ENCODE data around the gene IL22. TPM values are rescaled to one million over a fixed set of nuclear protein-coding genes. Genes with fewer than 3 reads are reported as not detected.

The IL22 gene
- total and polyA plus RNA-seq, 2 of the 8 experiments (the other 6 are each of a cell fraction or from before 2014, with no cell fraction given): not detected

GRCh38 chr12:68297929-68298328 is 44.5 kb upstream of the IL22 start:
- H3K23me2 ChIP-seq (ENCODE audit: low read depth, low read length): no peaks in the 10 kb centered on the region
- no peak overlapping the region for H3K18ac ChIP-seq (ENCODE audit: extremely low read depth, low read length)
- no peaks in the 10 kb centered on the region for H3K36me3 ChIP-seq (ENCODE audit: control insufficient read depth in 2 of 4, insufficient read depth in 4 of 4, low read length in 3 of 4)
- H3K79me2 ChIP-seq (ENCODE audit: control insufficient read depth in 1 of 2, insufficient read depth in 2 of 2, low read length in 2 of 2): no peaks in the 10 kb centered on the region
- H2AK5ac ChIP-seq (ENCODE audit: low read depth, low read length): no peak overlapping the region
- no peak overlapping the region for H3K4me2 ChIP-seq (ENCODE audit: insufficient read depth in 1 of 2, low read depth in 2 of 2, low read length in 2 of 2)
- DNase-seq (ENCODE audit: low read depth in 1 of 2, low spot score in 2 of 2) (no peak), FAIRE-seq (no peak)
- no peak overlapping the region for H3K14ac ChIP-seq (ENCODE audit: insufficient read length)
- no peak overlapping the region for H2BK5ac ChIP-seq (ENCODE audit: low read depth, low read length)
- H3K27me3 ChIP-seq (replicated peaks in 1 of 4; ENCODE audit: control insufficient read depth in 3 of 4, extremely low read depth in 1 of 4, insufficient read depth in 3 of 4, low read length in 3 of 4): peaks cover 0 to 1% (median 0%) of the 10 kb centered on the region in 4 experiments; a peak in 1 of 7 replicates
- POLR2A ChIA-PET (ENCODE audit: partially characterized antibody): no interaction called here
- H3K27ac ChIP-seq (ENCODE audit: low read depth, low read length): no peak overlapping the region
- H2AFZ ChIP-seq (ENCODE audit: low read length): no peak overlapping the region
- H2BK120ac ChIP-seq (replicated peaks; ENCODE audit: low read depth, low read length): no peak overlapping the region
- WGBS, 2 experiments (ENCODE audit: extremely low coverage in 1 of 2, insufficient coverage in 1 of 2, insufficient read length in 1 of 2, insufficient replicate concordance in 2 of 2, low coverage in 1 of 2, low lambda C conversion rate in 2 of 2, missing lambda C conversion rate in 1 of 2): 94% methylated on average over 4 of the region's 4 CpGs; no CpG with 5 or more reads in 1 of the 2 experiments
- H2BK12ac ChIP-seq (ENCODE audit: low read depth, low read length): no peak overlapping the region
- no peak overlapping the region for H4K91ac ChIP-seq (replicated peaks; ENCODE audit: insufficient read length, low read length)
- no peak overlapping the region for H2BK20ac ChIP-seq (ENCODE audit: low read length)
- H3K23ac ChIP-seq (ENCODE audit: insufficient read length): no peak overlapping the region
- no peaks in the 10 kb centered on the region for H3K9me3 ChIP-seq (ENCODE audit: insufficient read depth in 2 of 2, low read depth in 1 of 2, low read length in 1 of 2)
- H4K8ac ChIP-seq (ENCODE audit: extremely low read depth, insufficient read depth, low read length): no peak overlapping the region
- no peak overlapping the region for H2BK15ac ChIP-seq (ENCODE audit: low read length)
- no peak overlapping the region for H4K5ac ChIP-seq (ENCODE audit: insufficient read length, low read depth, low read length)
- H3K4me1 ChIP-seq (replicated peaks in 1 of 4; ENCODE audit: control insufficient read depth in 3 of 4, insufficient read depth in 4 of 4, low read length in 3 of 4): no peaks in the 10 kb centered on the region
- no peak overlapping the region for H3K4ac ChIP-seq (replicated peaks; ENCODE audit: insufficient read length, low read depth, low read length)
- H3K4me3 ChIP-seq (ENCODE audit: extremely low read depth in 1 of 4, insufficient read depth in 2 of 4, low read depth in 3 of 4, low read length in 4 of 4): no peak overlapping the region
- no peaks in the 10 kb centered on the region for H4K20me1 ChIP-seq (replicated peaks in 1 of 2; ENCODE audit: control insufficient read depth in 1 of 2, insufficient read depth in 2 of 2, low read length in 2 of 2)
- H3K9ac ChIP-seq (replicated peaks in 1 of 4; ENCODE audit: extremely low read depth in 1 of 4, low read depth in 3 of 4, low read length in 3 of 4): no peak overlapping the region
- 0 out of 2 replicates have a peak, but pooled peaks cover 2% of the 10 kb centered on the region for H3K79me1 ChIP-seq (ENCODE audit: low read depth, low read length)
- H3K56ac ChIP-seq (replicated peaks; ENCODE audit: insufficient read length, low read depth, low read length): no peak overlapping the region
- CTCF ChIA-PET (ENCODE audit: partially characterized antibody): interaction anchor here (0.6 to 2.4 kb wide), 8 partner anchors 9 to 490 kb away, joined by 3 to 15 read pairs (median 4); no protein-coding TSS in a partner anchor
- TF ChIP-seq YY1 (IDR thresholded peaks at IDR 0.05; ENCODE audit: low read depth, low read length) (no peak), RBBP5 (IDR thresholded peaks at IDR 0.05; ENCODE audit: borderline replicate concordance, low read depth, low read length) (no peak), CTBP2 (IDR thresholded peaks at IDR 0.05; ENCODE audit: borderline replicate concordance, insufficient read depth, insufficient read length, low read length) (no peak), ATF3 (IDR thresholded peaks at IDR 0.05; ENCODE audit: insufficient read depth, low read depth, low read length) (no peak), NRF1 (IDR thresholded peaks at IDR 0.05; ENCODE audit: low read depth, low read length) (no peak), EGR1 (IDR thresholded peaks at IDR 0.05; ENCODE audit: borderline replicate concordance, low read depth, low read length) (no peak), SRF (IDR thresholded peaks at IDR 0.05; ENCODE audit: low read depth, low read length) (no peak), CBX8 (IDR thresholded peaks at IDR 0.05; ENCODE audit: borderline replicate concordance, low read depth, low read length) (no peak), SAP30 (IDR thresholded peaks at IDR 0.05; ENCODE audit: insufficient read depth, insufficient replicate concordance, low read length) (no peak), KDM4A (IDR thresholded peaks at IDR 0.05; ENCODE audit: low read depth, low read length, severe bottlenecking) (no peak), TAF1 (IDR thresholded peaks at IDR 0.05; ENCODE audit: low read depth, low read length) (no peak), POLR2A (IDR thresholded peaks at IDR 0.05; ENCODE audit: control extremely low read depth in 1 of 2, low read depth in 2 of 2, low read length in 2 of 2) (no peak), SP1 (IDR thresholded peaks at IDR 0.05; ENCODE audit: low read depth, low read length) (no peak), RNF2 (IDR thresholded peaks at IDR 0.05; ENCODE audit: borderline replicate concordance, low read depth, low read length, missing control alignments, poor library complexity, severe bottlenecking) (no peak)
